GM20000 (cell line): ENCODE results near the gene DIP2C.

Experiments
- DNase-seq: peaks from one replicate; pipeline ENCODE4 v3.0.0; 2012; ENCODE audit warnings: low spot score
- TF ChIP-seq, protein P1 (sequence below): IDR thresholded peaks from 2 replicates; pipeline ENCODE4 v1.5.1; 2012; ENCODE audit warnings: mild to moderate bottlenecking, control low read depth; ENCODE audit errors: extremely low read depth, missing control alignments

Gene DIP2C

DNA sequence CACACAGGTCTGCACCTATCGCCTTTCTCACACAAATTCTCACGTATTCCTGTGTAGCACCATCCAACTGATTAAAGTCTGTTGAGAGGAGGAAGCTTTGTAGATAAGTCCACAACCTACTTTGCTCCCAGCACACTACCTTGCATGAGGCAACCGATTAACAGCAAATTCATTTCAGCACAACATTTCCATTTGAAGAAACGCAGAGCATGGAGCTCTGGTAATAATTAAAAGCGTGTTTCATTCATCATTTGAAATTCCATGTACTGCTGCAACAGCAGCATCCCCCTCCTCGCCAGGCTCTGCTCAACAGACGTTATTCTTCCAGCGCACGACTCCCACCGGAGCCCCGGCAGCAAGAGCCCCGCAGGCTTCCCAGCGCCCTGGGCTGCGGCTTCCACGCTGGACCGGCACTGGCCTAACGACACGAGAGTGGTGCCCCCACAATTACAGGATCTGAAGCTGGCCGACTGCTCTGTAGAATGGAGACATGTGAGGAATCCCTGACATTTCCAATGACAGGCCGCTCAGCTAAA, 118.8 kb downstream of the DIP2C start:
- TF ChIP-seq, protein P1, sequence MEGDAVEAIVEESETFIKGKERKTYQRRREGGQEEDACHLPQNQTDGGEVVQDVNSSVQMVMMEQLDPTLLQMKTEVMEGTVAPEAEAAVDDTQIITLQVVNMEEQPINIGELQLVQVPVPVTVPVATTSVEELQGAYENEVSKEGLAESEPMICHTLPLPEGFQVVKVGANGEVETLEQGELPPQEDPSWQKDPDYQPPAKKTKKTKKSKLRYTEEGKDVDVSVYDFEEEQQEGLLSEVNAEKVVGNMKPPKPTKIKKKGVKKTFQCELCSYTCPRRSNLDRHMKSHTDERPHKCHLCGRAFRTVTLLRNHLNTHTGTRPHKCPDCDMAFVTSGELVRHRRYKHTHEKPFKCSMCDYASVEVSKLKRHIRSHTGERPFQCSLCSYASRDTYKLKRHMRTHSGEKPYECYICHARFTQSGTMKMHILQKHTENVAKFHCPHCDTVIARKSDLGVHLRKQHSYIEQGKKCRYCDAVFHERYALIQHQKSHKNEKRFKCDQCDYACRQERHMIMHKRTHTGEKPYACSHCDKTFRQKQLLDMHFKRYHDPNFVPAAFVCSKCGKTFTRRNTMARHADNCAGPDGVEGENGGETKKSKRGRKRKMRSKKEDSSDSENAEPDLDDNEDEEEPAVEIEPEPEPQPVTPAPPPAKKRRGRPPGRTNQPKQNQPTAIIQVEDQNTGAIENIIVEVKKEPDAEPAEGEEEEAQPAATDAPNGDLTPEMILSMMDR: no peak
- DNase-seq: no peak

DNA sequence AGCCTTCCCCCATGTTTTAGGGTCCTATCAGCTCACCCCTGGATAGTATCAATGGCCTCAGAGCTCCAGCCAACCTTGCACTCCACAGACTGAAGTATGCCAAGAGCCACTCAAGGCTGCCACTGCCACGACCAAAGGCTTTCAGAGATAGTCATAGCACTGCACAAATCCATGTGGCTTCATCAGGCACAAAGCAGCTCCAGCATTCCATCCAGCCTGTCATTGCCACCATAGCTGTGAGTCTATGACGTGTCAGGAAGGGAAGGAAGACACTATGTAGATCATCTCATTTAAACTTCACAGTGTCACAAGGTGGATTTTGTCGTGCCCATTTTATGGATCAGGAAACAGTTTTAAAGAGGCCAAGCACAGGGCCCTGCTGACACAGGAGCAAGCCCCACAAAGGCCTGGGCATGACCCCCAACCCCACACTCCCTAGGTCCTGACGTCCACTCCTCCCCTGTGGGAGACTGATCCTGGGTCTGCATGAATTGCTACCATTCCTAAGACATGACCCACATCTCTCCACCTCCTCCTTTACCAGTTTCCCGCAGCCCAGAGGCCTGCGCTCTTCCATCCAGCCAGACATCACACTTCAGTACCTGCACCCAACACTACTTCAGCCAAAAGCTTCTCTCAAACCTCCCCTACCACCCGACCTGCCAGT, 119.4 kb downstream of the DIP2C start:
- TF ChIP-seq, protein P1: no peak
- no peak for DNase-seq

DNA sequence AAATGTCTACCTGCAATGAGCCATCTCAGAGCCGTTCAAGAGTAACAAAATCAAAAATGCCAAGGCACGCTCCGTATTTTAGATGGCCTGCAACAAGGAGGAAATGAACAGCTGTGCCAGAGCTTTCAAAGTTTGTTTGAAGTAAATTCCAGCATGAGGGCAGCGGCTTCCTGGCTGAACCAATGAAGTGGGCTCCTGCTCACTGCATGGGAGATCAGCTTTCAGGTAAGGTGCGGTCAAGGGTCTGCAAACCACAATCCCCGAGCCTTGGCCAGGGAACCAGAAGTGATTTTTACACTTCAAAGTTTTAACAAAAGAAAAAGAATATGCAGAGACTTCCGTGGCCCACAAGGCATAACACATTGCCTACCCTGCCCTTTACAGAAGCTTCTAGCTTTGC, 120.6 kb downstream of the DIP2C start:
- no peak for DNase-seq
- TF ChIP-seq, protein P1: no peak

DNA sequence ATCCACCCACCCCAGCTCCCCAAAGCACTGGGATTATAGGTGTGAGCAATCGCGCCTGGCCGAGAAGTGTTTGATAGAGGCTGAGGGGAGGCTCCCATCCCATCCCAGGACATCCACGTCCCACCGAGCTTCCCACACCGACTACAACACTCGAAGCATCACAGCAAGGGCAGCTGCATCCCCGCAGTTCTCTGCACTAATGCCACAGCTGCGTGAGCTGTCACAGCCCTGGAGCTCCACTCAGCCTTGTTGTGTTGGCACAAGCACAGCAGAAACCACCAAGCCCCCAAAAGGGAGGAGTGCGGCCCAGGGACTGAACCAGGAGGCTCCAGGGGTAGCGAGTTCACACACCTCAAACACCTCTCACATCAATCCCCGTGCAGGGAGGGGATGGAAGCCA, 121.6 kb downstream of the DIP2C start:
- no peak for DNase-seq
- TF ChIP-seq, protein P1: no peak

DNA sequence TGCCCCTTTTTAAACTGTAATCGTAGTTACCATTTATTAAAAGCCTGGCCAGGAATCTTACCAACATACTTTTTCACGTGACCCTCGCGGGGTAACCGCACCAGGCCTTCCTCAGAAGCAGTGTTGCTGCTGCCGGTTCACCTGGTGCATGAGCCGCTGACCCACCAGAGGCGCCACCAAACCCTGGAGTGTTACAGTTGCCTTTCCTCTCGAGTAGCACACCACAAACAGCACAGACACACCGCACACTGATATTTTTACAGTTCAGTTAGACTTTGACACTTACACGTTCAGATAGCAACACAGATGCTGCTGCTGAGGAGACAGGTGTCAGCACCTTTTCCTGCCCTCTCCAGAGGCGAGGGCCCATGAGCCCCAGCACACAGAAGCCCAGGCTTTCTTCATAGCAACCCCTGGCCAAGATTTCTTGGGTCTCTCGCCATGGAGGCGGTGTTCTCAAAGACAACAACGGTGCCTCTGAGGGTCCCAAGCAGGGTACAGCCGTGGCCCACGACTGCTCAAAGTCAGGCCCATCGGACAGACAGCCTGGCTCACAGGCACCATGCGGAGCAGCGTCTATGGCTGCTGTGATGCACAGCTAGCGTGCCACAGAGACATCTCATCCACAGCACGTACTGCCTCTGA, 123.1 kb downstream of the DIP2C start:
- DNase-seq: no peak
- TF ChIP-seq, protein P1: no peak

GRCh38 chr10:565676-566075, 123.8 kb downstream of the DIP2C start:
- TF ChIP-seq, protein P1: no peak

DNA sequence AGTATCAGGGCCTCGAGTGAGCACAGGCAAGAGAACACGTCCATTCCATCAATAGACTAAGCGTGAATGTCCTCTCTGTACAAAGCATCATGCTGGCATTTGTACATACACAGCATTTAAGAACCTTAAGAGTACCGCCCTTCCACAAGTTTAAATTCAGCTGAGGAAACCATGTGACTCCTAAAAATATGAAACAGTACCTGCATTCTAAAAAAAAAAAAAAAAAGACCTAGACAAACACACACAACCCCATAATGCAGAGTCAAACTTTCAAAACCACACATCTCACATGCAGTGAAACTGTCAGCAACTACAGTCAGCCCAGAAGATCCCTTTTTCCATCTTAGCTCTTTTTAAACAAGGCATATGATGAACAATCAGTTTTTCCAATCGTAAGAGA, 124.3 kb downstream of the DIP2C start:
- no peak for DNase-seq
- TF ChIP-seq, protein P1: no peak

More at GRCh38 chr10:565676-566075, 123.8 kb downstream of the DIP2C start:
- DNase-seq: no peak
